Breast epithelium (tissue), 3 donors: ENCODE measurements around the gene PRPF40A.

Experiments
- POLR2A ChIP-seq: fragments of 450-650 bp; IDR thresholded peaks from one replicate; pipeline ENCODE4 v1.6.1; 2016; ENCODE audit warnings: antibody characterized with exemption, mild to moderate bottlenecking, moderate library complexity
- TF ChIP-seq, protein P1 (sequence below), 3 donors: fragments of 450-650 bp; IDR thresholded peaks; one replicate each; pipeline ENCODE4 v1.5.1; 2016 to 2017; ENCODE audit warnings: antibody characterized with exemption in 3 of 3, mild to moderate bottlenecking in 3 of 3, moderate library complexity in 3 of 3

DNA sequence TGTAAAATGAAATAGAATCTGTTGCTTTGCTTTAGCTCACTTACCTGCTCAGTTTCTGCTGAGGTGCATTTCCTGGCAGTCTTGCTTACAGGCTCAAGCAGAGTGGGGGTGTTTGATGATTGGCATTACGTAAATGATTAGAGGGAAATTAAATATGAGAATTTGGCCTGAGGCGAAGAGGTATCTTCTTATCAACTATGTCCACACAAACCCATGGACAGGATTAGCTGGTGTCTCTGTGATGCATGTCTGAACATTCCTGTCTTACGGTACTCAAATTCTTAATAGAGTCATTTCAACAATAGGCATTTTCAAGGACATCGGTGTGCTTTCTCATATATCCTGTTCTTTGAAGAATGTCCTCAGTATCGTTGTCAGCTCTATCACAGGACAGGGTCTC is 102.1 kb downstream of the PRPF40A start:
- TF ChIP-seq, protein P1, sequence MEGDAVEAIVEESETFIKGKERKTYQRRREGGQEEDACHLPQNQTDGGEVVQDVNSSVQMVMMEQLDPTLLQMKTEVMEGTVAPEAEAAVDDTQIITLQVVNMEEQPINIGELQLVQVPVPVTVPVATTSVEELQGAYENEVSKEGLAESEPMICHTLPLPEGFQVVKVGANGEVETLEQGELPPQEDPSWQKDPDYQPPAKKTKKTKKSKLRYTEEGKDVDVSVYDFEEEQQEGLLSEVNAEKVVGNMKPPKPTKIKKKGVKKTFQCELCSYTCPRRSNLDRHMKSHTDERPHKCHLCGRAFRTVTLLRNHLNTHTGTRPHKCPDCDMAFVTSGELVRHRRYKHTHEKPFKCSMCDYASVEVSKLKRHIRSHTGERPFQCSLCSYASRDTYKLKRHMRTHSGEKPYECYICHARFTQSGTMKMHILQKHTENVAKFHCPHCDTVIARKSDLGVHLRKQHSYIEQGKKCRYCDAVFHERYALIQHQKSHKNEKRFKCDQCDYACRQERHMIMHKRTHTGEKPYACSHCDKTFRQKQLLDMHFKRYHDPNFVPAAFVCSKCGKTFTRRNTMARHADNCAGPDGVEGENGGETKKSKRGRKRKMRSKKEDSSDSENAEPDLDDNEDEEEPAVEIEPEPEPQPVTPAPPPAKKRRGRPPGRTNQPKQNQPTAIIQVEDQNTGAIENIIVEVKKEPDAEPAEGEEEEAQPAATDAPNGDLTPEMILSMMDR (IDR thresholded peaks at IDR 0.05), result no peak
- no peak for TF ChIP-seq POLR2A
